Measurements from ENCODE around the gene LMCD1.

- TF ChIP-seq CTCF (conservative IDR thresholded peaks at IDR 0.05; ENCODE audit: low read length): no peak
- TF ChIP-seq EZH2phosphoT487 (IDR thresholded peaks at IDR 0.05; ENCODE audit: borderline replicate concordance, low read depth, low read length): no peak
Observed at GRCh38 chr3:8623741-8624140, 122.1 kb downstream of the LMCD1 start.
